ENCODE data around the gene UFD1. TPM values are rescaled to one million over a fixed set of nuclear protein-coding genes. Genes with fewer than 3 reads are reported as not detected.

UFD1 gene
- total and polyA plus RNA-seq, 2 of the 13 experiments (the other 11 are each of a cell fraction or from before 2014, with no cell fraction given): 47.9 to 51.1 TPM

DNA sequence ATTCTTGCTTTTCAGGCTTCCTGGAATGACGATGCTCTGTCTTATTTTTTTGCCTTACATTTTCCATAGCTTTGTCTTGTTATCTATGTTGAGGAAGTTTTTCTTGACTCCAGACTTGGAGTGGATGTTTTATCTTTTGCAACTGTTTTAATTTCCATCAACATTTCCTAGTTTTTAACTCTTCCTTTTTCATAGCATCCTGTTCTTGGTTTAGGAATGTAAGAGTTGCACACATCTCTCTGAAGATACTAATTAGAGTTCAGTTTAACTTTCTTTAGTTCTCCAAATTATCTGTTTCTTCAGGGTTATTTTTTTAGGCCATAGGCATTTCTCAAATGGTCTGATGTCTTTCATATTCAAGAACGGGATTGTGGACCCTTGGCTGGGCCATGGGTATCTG is 34.8 kb upstream of the UFD1 start (continued):
- TF ChIP-seq, protein P1, sequence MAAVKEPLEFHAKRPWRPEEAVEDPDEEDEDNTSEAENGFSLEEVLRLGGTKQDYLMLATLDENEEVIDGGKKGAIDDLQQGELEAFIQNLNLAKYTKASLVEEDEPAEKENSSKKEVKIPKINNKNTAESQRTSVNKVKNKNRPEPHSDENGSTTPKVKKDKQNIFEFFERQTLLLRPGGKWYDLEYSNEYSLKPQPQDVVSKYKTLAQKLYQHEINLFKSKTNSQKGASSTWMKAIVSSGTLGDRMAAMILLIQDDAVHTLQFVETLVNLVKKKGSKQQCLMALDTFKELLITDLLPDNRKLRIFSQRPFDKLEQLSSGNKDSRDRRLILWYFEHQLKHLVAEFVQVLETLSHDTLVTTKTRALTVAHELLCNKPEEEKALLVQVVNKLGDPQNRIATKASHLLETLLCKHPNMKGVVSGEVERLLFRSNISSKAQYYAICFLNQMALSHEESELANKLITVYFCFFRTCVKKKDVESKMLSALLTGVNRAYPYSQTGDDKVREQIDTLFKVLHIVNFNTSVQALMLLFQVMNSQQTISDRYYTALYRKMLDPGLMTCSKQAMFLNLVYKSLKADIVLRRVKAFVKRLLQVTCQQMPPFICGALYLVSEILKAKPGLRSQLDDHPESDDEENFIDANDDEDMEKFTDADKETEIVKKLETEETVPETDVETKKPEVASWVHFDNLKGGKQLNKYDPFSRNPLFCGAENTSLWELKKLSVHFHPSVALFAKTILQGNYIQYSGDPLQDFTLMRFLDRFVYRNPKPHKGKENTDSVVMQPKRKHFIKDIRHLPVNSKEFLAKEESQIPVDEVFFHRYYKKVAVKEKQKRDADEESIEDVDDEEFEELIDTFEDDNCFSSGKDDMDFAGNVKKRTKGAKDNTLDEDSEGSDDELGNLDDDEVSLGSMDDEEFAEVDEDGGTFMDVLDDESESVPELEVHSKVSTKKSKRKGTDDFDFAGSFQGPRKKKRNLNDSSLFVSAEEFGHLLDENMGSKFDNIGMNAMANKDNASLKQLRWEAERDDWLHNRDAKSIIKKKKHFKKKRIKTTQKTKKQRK (IDR thresholded peaks at IDR 0.05; ENCODE audit: low read length): no peak
- TF ChIP-seq ZNF768 (CRISPR knock-in tag; IDR thresholded peaks at IDR 0.05): no peak
- TF ChIP-seq ZNF256 (CRISPR knock-in tag; conservative IDR thresholded peaks at IDR 0.05): no peak
- TF ChIP-seq HOXA3 (CRISPR knock-in tag; IDR thresholded peaks at IDR 0.05): no peak

DNA sequence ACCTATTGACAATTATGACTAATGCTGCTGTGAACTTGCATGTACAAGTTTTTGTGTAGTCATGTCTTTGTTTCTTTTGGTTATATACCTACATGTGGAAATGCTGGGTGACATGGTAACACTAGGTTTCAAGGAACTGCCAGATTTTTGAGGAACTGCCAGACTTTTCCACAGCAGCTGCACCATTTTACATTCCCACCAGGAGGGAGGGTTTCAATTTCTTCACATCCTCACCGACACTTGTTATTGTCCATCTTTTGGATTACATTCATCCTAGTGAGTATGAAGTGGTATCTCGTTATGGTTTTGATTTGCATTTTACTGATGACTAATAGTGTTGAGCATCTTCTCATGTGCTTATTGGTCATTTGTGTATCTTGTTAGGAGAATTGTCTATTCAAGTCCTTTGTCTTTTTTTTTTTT is 31.9 kb upstream of the UFD1 start:
- POLR2A ChIA-PET: no interaction called here
- H3K36me3 ChIP-seq (replicated peaks in 1 of 2; ENCODE audit: control insufficient read depth in 1 of 2, insufficient read depth in 2 of 2, low read length in 2 of 2): peaks cover 8 to 48% of the 10 kb centered on the region in 2 experiments
- no peaks in the 10 kb centered on the region for H4K20me1 ChIP-seq (ENCODE audit: insufficient read depth, low read length)
- DNase-seq (ENCODE audit: low spot score): no peak
- 95% methylated on average over 2 of the region's 2 CpGs for WGBS (ENCODE audit: low lambda C conversion rate)
- CTCF ChIA-PET (ENCODE audit: low intra/inter-chr PET ratio, low total read pairs): no interaction called here
- no peak for ATAC-seq
- no peaks in the 10 kb centered on the region for H3K79me2 ChIP-seq (ENCODE audit: insufficient read depth, low read length)
- H3K27me3 ChIP-seq (ENCODE audit: control insufficient read depth in 1 of 2, insufficient read depth in 2 of 2, low read length in 2 of 2): no peaks in the 10 kb centered on the region
- BruUV-seq (replicated peaks): no TSS peak
- H2AFZ ChIP-seq (ENCODE audit: low read length): no peak overlapping the region
- FAIRE-seq: no peak
- no peak overlapping the region for H3K9ac ChIP-seq (ENCODE audit: insufficient read depth, low read depth, low read length)
- intact Hi-C loops (cut with micrococcal nuclease; ENCODE audit: unreplicated experiment) (no loop called here), in situ Hi-C loops (cut with HindIII; ENCODE audit: extremely low pct_ligation_motif_present, low pct_unique_long_range_greater_than_20kb) (no loop called here)
- H3K4me3 ChIP-seq (replicated peaks in 1 of 3; ENCODE audit: insufficient read depth in 1 of 3, low read depth in 2 of 3, low read length in 3 of 3): no peak overlapping the region
- H3K4me1 ChIP-seq (ENCODE audit: insufficient read depth, low read length): no peaks in the 10 kb centered on the region
- no peak overlapping the region for H3K4me2 ChIP-seq (ENCODE audit: low read depth, low read length)
- no peaks in the 10 kb centered on the region for H3K9me3 ChIP-seq (ENCODE audit: low read length)
- no peak overlapping the region for H3K27ac ChIP-seq (ENCODE audit: extremely low read length, insufficient read depth, low read length)
- TF ChIP-seq, protein P2, sequence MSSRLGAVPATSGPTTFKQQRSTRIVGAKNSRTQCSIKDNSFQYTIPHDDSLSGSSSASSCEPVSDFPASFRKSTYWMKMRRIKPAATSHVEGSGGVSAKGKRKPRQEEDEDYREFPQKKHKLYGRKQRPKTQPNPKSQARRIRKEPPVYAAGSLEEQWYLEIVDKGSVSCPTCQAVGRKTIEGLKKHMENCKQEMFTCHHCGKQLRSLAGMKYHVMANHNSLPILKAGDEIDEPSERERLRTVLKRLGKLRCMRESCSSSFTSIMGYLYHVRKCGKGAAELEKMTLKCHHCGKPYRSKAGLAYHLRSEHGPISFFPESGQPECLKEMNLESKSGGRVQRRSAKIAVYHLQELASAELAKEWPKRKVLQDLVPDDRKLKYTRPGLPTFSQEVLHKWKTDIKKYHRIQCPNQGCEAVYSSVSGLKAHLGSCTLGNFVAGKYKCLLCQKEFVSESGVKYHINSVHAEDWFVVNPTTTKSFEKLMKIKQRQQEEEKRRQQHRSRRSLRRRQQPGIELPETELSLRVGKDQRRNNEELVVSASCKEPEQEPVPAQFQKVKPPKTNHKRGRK (CRISPR knock-in tag; IDR thresholded peaks at IDR 0.05): no peak
- no peak for TF ChIP-seq SOX5 (CRISPR knock-in tag; IDR thresholded peaks at IDR 0.05; ENCODE audit: borderline replicate concordance)
- TF ChIP-seq, protein P3, sequence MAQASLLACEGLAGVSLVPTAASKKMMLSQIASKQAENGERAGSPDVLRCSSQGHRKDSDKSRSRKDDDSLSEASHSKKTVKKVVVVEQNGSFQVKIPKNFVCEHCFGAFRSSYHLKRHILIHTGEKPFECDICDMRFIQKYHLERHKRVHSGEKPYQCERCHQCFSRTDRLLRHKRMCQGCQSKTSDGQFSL (CRISPR knock-in tag; IDR thresholded peaks at IDR 0.05): no peak
- TF ChIP-seq MAF1 (CRISPR knock-in tag; IDR thresholded peaks at IDR 0.05; ENCODE audit: borderline replicate concordance): no peak
- TF ChIP-seq, protein P4, sequence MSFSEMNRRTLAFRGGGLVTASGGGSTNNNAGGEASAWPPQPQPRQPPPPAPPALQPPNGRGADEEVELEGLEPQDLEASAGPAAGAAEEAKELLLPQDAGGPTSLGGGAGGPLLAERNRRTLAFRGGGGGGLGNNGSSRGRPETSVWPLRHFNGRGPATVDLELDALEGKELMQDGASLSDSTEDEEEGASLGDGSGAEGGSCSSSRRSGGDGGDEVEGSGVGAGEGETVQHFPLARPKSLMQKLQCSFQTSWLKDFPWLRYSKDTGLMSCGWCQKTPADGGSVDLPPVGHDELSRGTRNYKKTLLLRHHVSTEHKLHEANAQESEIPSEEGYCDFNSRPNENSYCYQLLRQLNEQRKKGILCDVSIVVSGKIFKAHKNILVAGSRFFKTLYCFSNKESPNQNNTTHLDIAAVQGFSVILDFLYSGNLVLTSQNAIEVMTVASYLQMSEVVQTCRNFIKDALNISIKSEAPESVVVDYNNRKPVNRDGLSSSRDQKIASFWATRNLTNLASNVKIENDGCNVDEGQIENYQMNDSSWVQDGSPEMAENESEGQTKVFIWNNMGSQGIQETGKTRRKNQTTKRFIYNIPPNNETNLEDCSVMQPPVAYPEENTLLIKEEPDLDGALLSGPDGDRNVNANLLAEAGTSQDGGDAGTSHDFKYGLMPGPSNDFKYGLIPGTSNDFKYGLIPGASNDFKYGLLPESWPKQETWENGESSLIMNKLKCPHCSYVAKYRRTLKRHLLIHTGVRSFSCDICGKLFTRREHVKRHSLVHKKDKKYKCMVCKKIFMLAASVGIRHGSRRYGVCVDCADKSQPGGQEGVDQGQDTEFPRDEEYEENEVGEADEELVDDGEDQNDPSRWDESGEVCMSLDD (CRISPR knock-in tag; IDR thresholded peaks at IDR 0.05; ENCODE audit: borderline replicate concordance): no peak
- no peak for TF ChIP-seq HOXA3 (CRISPR knock-in tag; IDR thresholded peaks at IDR 0.05)
- no peak for TF ChIP-seq NFE2 (CRISPR knock-in tag; IDR thresholded peaks at IDR 0.05)
- TF ChIP-seq SP140L (CRISPR knock-in tag; IDR thresholded peaks at IDR 0.05; ENCODE audit: borderline replicate concordance): no peak
- TF ChIP-seq ZSCAN12 (CRISPR knock-in tag; IDR thresholded peaks at IDR 0.05): no peak
- no peak for TF ChIP-seq CREB1 (IDR thresholded peaks at IDR 0.05)
- no peak for TF ChIP-seq CREB1 (CRISPR knock-in tag; IDR thresholded peaks at IDR 0.05)
- TF ChIP-seq ZBTB21 (CRISPR knock-in tag; IDR thresholded peaks at IDR 0.05): no peak
- TF ChIP-seq ZBTB7A (CRISPR knock-in tag; IDR thresholded peaks at IDR 0.05): no peak
- TF ChIP-seq ARID2 (CRISPR knock-in tag; IDR thresholded peaks at IDR 0.05; ENCODE audit: borderline replicate concordance): no peak

Data from HepG2 (cell line).